ENCODE measurements around the gene CAMTA1.

The CAMTA1 gene

DNA sequence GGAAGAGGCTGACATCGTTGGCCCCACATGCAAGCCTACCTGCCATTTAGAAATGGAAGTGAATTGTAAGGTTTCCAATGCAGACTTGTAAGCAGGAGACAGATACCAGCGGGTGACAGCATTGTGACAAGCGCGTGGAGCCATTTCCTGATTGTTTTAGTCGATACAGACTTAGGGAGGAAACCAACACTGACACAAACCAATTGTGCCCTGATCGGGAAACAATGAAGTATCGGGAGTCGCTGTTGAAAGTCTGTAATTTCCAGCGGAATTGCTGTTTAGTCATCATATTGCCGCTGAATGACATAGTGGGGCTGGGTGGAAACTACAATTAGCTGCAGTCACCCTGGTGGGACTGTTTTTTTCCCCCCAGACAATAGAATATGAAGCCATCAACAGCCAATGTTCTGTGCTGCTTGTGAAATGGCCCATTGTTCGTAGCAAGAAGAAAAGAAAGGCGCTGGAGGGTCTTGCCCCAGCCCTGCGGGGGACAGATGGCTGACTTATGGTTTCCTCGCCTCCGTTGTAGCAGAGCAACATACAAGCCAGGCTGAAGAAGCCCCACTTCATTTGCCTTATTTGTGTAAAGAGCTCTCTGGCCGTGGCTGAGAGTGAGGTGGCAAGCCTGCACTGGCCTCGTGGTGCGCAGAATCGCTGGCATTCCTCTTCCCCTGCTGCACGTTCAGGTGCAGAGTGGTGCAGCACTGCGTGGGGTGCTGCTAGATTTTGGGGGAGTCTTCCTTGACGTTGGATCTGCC lies 462.7 kb downstream of the CAMTA1 start:
- ATAC-seq = no peak

DNA sequence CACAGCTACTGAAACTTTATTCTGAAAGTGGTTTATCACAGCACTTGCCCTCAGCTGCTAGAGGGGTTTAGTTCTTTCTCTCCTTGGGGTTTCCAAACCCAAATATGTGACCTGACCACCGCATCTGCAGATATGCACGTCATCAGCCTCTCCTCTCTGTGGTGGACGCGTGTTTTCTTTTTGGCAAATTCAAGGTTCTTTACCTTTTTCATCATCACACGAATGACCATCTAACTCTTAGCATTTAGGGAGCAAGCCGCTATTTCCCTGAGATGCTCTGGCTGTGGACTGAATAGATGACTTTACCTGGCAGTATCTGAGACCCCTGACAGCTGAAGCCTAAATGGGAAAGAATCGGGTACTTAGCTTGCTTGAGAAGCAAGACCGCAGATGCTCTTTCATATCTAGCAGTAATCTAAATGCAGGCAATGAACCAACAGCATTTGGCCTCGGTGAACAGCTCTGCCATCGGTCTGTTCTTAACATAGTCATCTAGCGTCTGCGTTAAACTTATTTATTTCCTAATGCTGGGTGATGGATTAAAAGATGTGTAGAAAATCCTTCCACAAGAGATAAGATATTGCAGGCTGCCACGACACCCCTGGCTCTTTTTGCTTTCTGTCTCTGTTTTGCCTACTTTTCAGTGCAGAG lies 463.4 kb downstream of the CAMTA1 start:
- ATAC-seq = no peak

DNA sequence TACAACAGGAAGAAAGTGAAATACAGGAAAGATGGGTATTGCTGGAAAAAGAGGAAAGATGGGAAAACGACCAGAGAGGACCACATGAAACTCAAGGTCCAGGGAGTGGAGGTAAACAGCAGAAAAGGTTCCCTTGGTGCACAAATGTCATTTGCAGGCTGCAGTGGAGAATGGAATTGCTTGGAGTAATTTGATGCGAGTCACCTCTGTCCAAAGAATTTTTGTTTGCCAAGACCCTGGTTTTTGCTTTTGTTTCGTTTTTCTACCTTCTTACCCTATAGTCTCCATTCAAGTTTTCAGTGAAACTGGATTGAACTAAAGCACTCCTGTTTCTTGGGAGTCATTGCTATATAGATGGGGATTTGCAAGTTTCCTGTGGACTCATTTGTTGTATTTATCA lies 464.3 kb downstream of the CAMTA1 start:
- no peak for ATAC-seq

DNA sequence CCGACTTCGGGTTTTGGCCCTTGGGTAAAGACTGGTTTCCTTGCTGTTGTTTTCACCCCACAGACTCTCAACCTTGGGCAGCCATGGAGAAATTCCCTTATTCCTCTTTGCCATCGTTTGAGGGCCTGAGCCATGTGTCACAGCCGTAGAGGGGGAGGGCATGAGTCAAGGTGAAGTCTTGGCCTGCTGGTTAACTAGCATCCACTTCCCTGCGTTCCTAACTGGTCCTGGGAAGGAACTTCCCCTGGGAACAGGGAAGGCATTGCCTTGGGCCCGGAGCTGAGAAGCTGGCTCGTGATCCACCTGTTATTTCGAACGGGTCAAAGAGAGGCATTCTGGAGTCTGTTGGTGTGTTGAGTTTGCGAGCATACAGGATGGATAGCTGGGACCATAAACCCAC lies 464.9 kb downstream of the CAMTA1 start:
- ATAC-seq = no peak

DNA sequence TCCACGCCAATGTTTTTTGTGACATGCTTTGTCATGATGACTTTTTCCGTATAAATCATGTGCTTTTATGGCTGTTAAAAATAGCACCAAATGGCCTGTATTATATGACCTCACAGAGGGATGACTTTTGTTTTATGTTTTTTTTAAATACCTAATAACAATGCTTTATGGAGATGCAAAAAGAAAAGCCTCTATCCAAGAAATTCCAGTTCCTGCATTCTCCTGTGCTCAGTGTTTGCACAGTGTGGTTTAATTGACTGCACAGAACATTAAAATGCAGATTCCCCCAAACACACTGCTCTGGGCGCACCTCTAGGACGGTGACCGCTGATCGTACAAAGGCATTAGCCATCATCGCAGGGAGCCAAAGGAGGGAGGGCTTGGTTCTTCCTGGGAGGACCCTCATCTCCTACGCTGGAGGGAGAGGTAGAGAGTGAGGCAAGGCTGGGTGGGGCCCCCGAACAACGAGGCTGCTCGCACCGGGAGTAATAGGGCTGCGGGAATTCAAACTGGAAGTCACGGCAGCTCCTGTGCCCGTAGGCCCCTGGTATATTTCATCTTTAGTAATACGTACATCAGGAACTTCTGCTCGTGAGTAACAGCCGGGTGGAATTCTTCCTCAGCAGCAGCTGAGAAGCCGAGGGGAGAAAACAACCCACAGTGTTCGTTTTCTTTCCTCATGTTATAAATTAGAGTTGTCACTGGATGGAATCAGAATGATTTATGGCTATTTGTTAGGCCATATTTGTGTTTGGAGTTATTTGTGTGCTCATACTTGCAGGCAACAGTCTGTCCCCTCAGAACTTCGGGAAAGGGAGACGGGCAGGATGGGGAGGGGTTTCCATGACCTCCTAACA lies 465.6 kb downstream of the CAMTA1 start:
- ATAC-seq = no peak

DNA sequence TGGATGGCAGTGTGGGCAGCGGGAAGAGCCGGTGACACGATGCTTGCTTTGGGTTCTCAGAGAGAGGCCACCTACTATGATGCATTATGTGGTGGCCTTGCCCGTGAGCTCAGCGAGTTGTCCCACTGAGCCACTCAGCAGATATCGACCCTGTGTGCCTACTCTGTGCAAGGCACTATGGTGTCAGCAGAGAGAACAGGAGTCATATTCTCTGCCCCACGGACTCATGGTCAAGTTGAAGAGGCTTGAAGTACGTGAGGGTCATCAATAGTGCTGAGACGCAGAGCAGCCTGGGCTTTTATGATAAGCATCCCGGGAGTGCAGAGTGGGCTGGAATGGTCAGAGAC lies 466.2 kb downstream of the CAMTA1 start:
- ATAC-seq = no peak

DNA sequence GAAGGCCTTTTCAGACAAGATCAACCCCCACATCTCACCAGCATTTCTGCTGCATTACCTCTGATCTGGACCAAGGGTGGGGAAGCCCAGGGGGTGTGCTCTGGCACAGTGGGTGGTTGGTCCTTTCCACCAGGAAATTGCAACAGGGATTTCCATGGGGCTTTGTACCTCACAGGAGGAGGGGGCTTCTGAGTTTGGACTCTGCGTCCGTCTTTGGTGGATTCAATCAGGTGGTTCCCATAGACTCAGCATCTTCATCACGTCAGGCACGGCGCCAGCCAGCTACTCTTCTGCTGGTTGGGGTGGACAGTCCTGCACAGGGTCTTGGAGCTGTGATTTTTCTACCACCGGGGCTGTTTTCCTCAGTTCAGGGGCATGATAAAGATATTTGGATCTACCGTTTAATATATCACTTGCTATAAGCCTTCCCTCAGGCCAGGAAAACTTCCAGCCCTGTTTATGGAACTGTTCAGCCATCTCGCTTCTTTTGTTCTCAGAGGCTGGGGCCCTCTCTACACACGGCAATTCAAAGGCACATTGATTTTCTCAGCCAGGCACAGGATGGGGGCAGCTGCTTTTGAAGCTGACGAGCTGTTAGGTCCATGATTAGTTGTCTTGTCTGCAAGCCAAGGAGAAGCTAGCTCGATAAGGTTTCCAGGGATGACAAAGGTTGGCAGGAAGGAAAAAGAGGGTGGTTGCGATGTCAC lies 467.3 kb downstream of the CAMTA1 start:
- ATAC-seq = no peak

DNA sequence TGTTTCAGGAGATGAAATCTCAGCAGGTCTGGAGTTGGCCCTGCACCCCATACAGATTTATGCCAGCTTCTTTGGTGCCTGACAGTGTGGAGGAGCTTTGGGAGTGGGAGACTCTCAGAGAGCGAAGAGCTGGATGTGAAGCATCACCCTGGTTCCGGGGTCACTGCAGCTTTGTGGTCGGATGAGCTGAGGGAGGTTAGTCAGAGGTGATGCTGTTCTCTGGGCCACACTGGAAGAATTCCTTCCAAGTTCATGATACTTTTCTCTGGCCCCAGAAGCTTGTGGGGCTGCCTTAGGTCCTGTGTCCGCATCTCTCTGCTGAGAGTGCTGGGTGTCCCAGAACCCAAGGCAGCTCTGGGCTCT lies 467.8 kb downstream of the CAMTA1 start:
- no peak for ATAC-seq

DNA sequence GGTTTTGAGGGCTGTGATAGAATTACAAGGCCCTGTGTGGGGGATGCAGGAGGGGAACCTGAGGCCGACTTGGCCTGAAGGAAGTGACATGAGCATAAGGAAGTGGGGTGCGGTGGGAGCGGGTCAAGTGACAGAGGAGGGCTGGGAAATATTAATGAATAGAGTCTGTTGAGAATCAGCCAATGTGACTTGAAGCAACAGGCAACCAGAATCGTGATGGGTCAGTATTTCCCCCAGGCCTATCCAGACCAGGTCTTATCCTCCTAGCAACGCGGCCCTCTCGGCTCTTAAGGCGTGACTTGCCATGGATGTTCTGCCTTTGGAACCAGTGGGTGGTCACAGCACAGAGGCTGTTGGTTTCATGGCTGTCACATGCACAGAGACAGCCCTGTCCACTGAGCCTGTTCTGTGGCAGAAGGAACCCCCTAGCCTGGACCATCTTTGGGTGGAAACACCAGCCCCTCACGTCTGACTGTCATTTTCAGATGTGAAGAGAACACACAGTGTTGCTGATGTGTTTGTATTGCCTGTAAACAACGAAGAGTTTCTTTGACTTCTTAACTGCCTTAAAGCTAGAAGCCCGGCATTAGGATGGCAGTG lies 468.8 kb downstream of the CAMTA1 start:
- ATAC-seq = no peak

DNA sequence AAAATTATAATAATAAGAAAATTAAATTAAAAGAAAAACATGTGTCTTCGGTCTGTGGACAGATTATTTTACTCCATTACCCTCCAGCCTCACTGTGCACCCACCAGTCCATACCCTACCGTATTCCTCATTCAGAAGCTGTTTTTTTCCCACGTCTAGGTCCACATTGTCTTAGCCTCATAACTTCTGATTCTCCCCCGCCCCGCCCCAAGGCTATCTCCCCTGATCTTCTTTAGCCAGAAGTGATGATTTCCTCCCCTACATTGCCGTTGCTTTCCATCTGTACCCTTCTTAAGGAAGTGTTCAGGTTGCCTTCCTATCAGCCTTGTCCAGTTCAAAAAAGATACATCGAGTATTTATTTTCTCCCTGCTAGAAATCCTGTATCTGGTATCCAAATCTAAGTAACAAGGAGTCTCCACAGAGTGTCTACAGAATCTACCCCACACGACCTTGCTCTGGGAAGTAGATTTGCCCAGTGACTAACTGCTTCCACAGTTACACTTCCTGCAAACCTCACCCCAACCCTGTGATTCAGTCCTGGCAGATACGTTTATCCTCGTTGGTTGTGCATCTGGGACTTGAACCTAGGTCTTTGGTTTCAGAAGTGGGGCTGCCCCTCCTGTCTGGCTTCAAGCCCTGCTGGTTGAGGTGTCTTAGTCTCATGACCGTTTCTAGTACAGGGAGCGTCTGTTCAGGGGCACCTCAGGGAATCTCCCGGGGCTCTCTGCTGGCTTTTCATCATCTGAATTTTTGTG lies 470.2 kb downstream of the CAMTA1 start:
- ATAC-seq = no peak

DNA sequence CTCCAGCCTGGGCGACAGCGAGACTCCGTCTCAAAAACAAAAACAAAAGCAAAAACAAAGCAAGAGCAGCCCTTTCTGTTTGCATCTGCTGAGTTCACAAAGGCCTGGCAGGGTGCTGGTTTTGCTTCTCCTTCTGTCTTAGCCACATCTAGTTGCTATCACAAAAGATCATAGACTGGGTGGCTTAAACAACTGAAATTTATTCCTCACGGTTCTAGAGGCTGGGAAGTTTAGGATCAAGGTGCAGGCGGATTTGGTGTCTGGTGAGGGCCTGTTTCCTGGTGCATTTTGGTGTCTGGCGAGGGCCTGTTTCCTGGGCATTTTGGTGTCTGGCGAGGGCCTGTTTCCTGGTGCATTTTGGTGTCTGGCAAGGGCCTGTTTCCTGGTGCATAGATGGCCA lies 471.3 kb downstream of the CAMTA1 start:
- no peak for ATAC-seq

DNA sequence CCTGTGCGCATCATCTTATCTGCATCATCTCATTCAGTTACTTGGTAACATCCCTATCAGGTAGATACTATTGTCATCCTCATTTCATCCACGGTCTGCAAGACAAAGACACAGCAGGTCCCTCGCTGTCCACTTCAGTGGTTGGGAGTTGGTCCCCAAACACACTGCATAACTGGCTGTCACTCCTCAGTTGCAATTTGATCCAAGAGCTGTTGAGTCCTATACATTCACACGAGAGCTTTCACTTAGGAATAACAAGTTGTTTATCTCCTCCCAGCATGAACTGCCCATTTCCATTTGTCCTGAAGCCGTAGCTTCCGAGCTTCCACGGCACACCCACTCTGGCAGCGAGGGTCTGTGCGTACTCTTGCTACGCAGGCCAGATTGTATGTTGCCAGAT lies 472.0 kb downstream of the CAMTA1 start:
- no peak for ATAC-seq

DNA sequence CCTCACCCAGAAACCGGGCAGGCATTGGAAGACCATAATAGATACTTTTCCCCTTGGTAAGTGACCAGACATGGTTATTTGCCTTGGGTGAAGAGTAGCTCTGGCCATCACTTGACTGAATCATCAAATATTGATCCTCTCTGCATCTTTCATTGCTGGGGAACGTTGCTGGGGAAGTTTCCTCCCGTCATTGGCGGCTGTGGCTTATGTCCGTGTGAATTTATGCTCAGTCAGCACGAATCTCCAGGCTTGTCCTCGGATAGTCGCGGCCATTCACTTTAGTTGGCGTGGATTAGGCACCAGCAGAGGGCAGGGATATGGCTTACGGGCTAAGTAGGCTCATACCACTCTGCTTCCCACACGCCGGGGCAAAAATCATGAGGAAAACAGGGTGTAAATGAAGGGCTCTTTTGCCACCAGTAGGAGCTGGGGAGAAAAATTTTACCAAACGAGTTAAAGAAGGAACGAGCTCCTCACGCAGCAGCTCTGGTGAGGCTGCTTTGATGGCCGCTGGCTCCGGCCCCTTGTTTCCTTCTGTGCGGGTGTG lies 473.4 kb downstream of the CAMTA1 start:
- ATAC-seq = no peak

DNA sequence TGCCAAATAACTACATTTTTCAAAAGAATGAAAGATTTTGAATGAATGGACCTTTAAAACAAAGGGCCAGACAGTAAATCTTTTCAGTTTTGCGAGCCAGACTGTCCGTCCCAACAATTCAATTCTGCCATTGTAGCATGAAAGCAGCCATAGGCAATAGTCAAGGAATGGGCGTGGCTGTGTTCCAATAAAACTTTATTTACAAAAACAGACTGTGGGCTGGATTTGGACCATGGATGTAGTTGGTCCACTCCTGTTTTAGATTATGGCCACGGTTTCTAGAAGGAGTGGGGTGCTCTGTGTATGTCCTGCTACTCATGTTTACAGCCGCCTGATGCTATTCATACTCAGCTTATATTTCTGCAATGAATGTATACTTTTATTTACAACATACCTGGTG lies 474.7 kb downstream of the CAMTA1 start:
- no peak for ATAC-seq

DNA sequence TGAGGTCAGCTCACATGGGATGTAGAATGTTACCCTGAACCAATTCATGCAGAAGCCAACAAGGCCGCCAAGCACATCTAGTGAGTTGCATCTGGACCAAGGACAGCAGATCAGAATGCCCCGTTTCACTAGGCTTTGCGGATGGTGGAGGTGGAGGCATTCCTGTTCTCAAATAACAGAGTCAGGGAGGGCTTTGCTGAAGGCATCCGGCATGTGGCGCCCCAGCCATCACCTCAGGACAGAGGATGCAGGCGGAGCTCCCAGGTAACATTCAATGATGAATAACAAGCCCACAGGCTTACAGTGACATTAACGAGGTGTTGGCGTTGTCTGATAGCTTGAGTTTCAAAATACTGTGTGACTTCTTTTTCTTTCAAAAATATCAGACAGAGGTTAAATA lies 476.2 kb downstream of the CAMTA1 start:
- ATAC-seq = no peak

DNA sequence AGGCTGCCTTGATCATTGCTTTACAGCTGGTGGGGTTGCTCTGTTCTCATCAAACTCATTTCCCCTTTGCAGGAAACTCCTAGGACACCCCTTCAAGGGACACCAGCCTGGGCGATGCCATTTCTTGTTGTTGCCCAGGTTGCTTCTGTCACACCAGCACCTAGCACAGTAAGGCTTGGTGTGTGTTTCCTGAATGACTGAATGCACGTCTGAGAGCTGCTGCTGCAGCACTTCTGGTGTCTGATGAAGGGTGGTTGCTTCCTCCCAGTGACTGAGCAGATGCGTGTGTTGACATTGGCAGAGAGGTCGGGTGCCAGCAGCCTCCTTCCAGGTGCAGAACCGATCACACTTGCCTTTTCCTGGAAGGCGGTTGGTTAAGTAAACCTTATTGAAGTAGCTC lies 477.4 kb downstream of the CAMTA1 start:
- ATAC-seq = no peak

DNA sequence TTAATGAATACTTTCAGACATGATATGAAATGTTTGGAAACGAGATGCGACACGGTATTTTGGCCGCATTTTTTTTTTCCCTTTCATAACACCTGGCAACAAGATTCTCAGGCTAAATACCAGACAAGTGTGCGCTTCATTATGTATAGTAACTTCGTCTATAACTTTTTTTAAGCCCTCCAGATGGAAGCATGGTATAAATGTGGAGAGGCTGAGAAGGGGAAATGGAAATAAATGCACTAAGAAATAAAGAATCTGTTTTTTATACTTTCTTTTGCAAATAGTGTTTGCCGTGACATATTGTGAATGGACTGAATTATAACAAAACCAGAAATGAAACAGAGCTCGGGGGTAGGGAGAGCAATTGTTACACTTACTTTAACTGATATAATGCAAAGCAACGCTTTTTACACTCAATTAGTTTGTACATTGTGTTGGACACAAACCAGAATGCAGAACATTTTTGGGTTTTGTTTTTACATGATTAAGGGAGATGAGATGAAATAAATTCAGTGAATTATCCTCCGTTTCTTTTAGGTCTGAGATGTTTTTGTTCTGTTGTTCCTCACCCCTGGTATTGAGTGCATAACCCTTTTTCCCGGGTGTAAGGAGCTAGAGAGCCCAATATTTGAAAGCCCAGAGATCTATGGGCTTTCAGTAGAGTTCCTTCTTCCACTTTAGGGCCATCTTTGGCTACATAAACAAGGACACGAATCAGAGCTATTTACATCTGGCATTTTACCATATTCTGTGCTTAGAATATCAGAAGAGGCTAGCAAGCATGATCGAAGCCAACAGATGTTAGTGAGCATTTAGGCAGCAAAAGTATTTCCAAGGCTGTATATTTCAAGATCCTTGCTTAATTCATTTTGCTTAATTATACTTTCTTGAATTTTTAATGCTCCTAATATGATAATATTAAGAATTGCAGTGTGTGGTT lies 478.0 kb downstream of the CAMTA1 start:
- ATAC-seq = no peak

DNA sequence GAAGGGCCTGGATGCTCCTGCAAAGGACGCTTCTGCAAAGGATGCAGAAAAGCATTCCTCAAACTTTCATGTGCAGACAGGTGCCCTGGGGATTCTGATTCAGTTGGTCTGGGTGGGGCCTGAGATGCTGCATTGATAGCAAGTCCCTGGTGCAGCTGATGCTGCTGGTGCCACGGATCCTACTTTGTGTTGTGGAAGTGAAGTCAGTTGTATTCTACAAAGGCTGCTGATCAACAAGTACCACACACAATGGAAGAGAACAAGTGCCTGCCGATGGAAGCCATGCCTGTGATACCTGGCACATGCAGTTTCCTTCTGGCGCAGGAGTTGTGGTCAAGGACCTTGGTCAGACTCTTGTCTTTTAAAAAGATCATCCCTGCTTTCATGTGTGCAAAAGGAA lies 478.8 kb downstream of the CAMTA1 start:
- no peak for ATAC-seq

DNA sequence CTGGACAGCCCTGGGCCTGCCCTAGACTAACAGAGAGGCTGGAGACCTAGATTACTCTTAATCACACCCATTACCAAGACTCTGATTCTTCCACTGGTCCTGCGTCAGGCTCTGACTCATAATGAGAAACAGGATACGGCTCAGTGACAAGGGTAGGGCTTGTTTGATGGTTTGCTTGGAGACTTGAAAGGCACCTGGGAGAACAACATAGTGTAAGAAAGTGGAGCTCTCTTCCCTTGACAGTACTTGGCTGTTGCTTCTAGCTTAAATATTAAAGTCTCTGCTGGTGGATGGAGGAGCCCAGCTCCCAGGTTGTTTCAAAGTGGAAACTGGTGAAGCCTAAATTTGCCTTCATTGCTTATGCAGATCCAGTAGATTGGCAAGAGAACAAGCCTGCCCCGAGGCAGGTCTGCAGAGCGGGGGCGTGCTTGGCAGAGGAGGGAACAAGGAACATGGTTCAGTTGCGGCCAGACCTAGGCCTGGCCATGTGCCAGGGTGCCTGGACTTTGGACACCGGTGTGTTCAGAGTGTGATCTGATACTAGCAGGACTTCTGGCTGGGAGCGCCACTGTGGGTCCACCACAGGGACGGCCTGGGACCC lies 480.6 kb downstream of the CAMTA1 start:
- ATAC-seq = no peak

DNA sequence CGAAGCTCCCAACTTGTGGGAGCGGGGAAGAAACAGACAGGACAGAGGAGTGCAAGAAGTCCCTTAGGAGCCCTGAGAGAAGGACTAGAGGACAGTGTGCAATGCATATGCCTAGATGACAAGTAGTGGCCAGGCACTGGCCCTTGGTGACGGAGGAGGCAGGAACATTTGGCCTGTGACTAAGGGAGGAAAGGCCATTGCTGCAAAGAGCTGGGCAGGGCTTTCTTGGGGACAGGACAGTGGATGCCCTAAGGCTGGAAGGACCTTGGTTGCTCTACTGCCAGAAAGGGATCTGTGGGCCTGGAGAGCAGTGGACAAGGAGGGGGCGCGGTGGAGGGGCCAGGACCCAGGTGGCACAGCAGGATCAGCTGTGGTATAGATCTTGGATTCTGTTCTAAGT lies 481.3 kb downstream of the CAMTA1 start:
- no peak for ATAC-seq

Data from activated CD4-positive, CD25-positive, alpha-beta regulatory T cell treated with anti-CD3 and anti-CD28 coated beads, Interleukin-2, amount 50 U/mL, for 24 hours (primary cell).